Measurements from ENCODE around the gene RAB7A.
"Not testable (repeated sequence)": the region's sequence is repeated elsewhere in the genome, so short reads cannot be mapped to it uniquely, and the experiment has no call there.

Gene RAB7A

DNA sequence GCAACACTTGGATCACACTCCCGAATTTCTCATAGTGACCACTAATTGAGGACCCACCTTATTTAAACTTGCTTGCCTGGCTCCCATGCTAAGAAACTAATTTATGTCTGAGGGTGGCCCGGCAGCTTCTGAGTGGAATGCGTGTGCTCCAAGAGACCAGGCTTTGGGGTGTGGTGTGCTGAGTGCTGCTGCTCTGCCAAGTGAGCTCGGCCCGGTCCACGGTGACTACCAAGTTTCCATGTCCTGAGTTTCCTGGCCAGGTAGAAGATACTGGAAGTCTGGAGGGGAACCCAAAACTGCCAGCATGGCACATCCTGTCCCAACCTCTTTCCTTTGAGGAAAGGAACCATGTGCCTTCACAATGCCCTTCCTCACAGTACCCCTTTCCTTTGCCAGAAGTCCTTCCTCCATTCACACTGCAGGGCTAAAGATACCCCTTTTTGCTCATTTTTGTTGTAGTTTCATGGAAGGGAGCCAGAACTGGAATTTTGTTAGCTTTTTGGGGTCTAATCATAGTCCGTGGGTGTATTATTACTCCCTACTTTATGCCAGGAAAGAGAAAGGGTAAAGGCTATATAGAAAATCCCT, 94.4 kb downstream of the RAB7A start:
- no peak for DNase-seq (ENCODE audit: low spot score)

- no peak for DNase-seq (ENCODE audit: low spot score)
Observed at GRCh38 chr3:128823008-128823407, 97.0 kb downstream of the RAB7A start.

GRCh38 chr3:128823631-128824030, 97.6 kb downstream of the RAB7A start:
- no peak for DNase-seq (ENCODE audit: low spot score)

DNA sequence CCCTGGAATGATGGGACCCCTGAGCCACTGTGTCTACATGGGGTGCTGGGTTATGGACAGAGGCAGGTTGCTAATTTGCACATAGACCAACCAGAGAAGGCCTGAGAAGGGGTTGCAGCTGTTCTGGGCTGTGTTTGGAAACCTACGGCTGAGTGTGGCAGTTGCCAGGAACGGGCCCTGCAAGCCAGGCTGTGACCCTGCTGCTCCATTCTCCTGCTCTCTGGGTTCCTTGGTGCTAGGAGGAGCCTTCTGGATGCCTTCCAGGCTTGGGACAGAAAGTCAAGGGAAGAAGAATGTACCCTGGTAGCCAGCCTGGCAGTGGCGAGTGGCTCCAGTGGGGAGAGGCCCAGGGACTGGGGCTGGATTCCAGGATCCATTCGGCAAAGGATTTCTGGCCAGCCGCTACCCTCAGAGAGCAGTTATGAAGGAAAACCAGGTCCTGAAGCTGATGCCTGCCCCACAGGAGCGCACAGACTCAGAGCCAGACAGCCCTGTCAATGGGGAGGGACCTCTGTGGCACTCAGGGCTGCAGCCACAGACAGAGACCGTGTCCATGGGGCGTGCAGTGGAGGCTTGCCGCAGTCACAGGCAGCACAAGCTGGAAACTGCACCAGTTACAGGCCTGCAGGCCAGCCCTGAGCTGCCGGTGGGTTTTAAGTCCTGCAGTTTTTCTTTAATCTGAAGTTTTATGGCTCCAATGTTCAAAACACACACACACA, 98.3 kb downstream of the RAB7A start:
- peak; percentile 46 for DNase-seq (ENCODE audit: low spot score)

- DNase-seq (ENCODE audit: low spot score): no peak
Observed at GRCh38 chr3:128825117-128825725, 99.2 kb downstream of the RAB7A start.

- DNase-seq (ENCODE audit: low spot score): not testable (repeated sequence)
Observed at GRCh38 chr3:128829087-128829486, 103.1 kb downstream of the RAB7A start.

GRCh38 chr3:128829925-128830625, 104.1 kb downstream of the RAB7A start:
- not testable (repeated sequence) for DNase-seq (ENCODE audit: low spot score)

DNA sequence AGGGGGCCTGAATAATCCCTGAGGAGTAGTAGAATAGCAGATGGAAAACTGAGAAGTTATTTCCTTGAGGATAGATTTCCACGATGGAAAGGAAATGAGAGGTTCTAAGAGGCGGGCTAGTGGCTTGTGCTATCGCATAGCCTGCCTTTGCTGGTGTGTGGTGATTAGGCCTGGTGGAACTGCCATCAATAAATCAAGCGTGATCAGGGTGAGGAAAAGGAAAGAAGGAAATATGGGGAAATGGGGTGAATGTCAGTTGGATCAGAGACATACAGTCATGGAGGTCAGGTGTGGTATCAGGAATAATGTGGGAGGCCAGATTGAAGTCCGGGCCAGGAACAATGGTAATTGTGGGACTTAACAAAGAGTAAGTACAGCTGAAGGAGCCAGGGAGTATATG, 104.8 kb downstream of the RAB7A start:
- not testable (repeated sequence) for DNase-seq (ENCODE audit: low spot score)

GRCh38 chr3:128832979-128833378, 107.0 kb downstream of the RAB7A start:
- not testable (repeated sequence) for DNase-seq (ENCODE audit: low spot score)

DNA sequence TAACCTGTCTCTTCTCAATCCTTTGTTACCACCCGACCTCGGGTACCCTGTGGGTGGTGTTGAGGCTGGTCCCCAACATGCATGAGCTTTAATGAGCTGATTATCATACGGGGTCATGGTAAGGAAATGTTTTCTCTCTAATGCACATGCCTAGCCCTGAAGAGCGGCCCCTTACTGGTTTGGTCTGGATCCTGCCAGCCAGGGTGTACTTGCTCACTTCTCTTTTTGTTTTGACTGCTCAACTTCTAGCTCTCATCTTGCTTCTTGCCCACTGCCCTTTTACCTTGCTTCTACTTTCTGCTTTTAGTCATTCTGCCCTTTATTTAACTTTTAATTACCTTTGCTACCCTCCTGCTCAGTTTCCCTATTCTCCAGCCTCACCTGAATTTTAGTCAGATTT, 109.1 kb downstream of the RAB7A start:
- DNase-seq (ENCODE audit: low spot score): no peak

DNA sequence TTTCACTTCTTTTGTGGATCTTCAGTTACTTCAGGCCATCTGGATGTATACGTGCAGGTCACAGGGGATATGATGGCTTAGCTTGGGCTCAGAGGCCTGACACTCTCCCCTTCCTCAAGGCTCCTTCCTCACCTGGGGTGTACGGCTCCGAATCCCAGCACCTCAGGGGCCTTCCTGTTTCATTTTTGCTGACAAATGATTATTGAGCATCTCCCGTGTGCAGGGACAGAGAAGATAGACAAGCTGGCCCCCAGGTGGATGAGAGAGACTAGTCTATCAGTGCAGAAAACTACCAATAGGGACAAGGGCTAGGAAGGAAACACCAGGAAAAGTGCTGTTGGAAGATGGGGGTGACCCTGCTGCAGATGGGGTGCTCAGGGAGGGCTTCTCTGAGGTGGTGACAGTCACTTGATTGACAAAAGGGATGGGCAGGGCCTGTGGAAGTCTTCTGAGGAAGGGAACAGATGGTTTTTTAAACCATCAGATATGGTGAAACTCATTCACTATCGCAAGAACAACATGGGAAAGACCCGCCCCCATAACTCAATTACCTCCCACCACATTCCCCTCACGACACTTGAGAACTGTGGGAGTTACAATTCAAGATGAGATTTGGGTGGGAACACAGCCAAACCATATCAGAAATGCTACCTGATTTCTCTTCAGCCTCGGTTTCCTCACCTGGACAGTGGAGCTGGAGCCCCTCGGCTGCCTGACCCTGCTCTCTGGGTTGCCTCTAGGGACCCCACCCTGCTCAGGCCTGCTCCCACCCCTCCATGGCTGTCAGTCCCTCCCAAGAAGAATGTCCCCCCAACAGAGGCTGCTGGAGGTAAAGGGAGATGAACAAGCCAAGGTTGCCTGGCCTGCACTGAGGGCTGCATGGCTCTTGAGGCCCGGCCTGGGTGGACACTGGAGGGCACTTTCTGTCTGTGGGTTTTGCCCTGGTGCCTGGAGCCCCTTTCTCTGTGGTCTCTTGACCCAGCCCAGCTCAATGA, 116.2 kb downstream of the RAB7A start:
- no peak for DNase-seq (ENCODE audit: low spot score)

GRCh38 chr3:128844502-128844901, 118.5 kb downstream of the RAB7A start:
- DNase-seq (ENCODE audit: low spot score): peak; percentile 46

DNA sequence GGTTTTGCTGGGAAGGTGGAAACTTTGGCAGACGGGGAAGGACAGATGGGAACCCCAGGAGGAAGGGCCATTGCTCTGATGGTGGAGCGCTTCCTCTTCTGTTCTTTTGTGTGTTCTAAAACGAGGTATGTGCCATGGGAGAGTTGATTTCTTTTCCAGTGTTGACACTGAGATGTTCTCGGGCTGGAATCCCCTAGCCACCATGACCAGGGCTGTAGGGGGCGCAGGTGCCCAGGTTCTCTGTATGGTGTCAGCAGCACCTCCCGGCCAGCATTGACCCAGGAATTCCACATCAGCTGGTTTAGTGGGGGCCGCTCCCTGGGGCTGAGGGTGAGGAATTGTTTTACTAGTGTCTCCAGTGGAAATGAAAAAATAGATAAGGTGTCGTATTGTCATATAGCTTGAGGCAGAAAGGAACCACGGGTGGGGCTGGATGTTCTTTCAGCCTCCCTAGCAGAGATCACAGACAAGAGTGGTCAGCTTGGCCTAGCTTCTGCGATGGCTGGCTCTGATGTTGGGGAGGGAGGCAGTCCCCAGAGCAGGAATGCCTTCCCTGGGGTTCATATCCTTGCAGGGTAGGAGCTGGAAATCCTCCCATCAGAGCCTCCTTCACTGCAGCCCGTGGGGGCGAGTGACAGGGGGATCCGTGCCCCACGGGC, 119.3 kb downstream of the RAB7A start:
- DNase-seq (ENCODE audit: low spot score): peak; percentile 82

- DNase-seq (ENCODE audit: low spot score): peak; percentile 77
Observed at GRCh38 chr3:128845778-128846485, 119.9 kb downstream of the RAB7A start.

DNA sequence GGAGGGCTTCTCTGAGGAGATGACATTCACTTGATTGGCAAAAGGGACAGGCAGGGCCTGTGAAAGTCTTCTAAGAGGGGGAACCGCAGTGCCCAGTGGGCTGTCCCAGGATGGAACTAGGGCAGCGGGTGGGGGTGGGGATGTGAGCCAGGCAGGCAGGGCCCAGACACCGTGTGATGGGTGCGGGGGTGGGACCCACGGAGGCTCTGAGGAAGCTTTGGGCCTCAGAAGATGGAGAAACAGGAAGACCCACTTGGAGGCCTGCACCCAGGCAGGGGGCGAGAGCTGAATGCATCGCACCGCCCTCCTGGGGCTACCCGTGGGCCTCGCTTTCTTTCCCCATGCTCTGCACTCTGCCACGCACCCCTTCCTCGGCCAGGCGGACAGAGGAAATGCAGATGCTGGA, 120.5 kb downstream of the RAB7A start:
- DNase-seq (ENCODE audit: low spot score): no peak

- no peak for DNase-seq (ENCODE audit: low spot score)
Observed at GRCh38 chr3:128847666-128848370, 121.8 kb downstream of the RAB7A start.

- no peak for DNase-seq (ENCODE audit: low spot score)
Observed at GRCh38 chr3:128848936-128849335, 123.0 kb downstream of the RAB7A start.

DNA sequence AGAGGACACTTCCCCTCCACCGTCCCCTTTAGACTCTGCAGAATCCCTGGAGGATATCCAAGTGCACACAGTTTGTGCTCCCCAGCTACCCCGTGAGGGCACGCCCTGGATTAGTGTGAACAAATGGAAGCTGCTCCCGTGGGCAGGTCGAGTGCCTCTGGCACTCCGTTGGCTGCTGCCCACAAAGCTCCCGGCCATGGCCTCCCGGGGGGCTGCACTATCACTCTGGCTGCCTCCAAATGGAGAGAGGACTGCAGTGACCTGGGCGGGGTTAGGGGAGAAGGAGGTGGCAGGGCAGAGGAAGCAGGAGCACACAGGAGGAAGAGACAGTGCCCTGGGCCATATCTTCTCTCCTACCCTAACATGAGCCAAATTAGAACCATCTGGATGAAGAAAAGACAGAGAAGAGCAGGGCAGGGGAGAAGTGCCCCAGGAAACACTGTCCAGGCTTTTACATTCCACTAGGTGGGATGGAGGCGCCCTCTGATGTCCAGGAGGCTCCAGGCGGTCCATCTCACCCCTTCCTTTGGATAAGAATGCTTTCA, 124.0 kb downstream of the RAB7A start:
- peak; percentile 29 for DNase-seq (ENCODE audit: low spot score)

- no peak for DNase-seq (ENCODE audit: low spot score)
Observed at GRCh38 chr3:128850544-128850943, 124.6 kb downstream of the RAB7A start.
